DMS114 treated with DMSO at 0.1 percent for 48 hours (cell line): Measurements from ENCODE around the gene UTF1.

Experiments used
- DNase-seq: peaks from one replicate; lab custom pipeline; 2025; ENCODE audit not compliant: unreplicated experiment; lab: John Stamatoyannopoulos, UW

Gene UTF1

DNA sequence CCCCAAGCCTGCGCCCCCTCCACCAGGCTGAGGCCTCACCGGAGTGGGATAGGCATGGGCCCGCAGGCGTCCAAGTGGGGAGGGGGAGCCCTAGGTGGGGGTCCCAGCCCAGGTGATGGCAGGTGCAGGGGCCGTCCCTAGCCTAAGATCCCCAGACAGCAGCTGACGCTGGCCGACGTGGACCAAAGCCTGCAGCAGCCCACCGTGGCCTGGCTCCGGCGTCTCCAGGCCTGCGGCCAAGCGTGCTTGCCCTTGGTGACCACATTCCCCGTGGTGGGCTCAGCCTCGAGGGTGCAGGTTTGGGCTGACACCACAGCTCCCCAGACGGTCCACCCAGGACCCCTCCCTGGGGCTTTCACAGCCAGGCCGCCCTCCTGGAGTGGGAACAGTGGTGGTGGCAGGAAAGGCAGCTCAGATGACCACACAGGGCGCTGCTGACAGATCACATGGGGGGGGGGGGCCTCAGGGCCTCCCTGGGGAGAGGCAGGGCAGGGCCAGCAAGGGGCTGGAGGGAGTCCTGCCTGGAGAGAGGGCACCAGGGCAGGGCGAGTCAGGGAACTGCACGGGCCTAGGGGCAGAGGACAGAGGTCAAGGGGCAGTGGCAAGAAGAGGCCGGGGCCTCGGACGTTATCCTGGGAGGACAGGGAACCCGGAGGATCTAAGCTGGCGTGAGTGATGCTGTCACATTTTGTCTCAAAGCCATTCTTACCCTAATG lies 47.4 kb downstream of the UTF1 start:
- DNase-seq = no peak

DNA sequence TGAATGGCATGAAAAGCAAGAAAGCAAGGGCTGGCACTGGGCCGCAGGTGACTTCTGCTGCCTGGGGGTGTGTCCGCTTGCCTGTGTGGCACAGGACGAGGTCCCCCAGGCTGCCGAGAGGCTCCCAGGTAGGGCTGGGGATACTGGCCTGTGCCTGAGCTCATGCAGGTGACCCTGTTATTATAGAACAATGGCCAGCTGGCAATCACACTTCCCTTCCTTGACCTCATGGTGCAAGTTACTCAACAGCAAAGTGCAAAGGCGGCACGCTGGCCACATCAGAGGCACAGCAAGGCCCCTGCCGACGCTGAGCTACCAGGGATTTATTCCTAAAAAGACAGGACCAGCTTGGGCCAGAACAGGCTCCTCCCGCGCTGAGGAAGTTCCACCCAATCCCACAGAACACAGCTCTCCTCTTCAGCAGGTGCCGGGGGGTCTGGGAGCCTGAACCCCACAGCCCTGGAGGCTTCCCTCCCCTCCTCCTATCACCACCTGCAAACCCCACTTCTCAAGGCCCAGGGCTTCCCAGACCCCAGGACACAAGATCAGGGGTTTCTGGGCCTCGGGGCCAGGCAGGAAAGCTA lies 48.1 kb downstream of the UTF1 start:
- DNase-seq = no peak

DNA sequence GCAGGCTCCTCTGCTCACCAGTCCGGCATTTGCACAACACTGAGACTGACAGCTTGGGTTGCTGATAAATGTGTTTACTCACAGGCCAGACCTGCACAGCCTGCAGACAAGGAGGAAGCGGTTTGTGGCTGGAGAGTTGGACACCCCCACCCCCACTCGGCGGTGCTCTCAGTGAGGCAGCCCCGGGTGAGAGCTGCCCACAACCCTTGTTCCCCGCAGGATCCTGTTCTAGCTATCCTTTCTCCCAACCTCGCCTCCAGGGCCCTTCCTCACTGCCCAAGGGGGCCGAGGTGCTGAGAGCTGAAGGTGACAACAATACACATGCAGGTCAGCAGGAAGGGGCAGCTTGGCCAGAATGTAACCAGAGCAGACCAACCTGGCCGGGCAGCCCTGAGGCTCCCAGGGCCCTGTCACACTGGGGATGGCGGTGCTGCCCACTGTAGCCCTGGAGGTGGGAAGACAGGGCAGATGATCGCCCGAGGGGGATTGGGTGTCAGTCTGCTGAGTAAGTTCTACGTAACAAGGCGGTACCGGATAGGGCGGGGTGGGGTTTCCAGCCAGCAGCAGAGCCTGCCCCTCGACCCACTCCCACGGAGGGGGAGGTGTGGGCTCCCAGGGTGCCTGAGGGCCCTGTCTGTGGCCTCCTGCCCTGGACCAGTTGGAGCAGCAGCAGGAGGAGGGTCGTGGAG lies 48.7 kb downstream of the UTF1 start:
- DNase-seq = no peak

DNA sequence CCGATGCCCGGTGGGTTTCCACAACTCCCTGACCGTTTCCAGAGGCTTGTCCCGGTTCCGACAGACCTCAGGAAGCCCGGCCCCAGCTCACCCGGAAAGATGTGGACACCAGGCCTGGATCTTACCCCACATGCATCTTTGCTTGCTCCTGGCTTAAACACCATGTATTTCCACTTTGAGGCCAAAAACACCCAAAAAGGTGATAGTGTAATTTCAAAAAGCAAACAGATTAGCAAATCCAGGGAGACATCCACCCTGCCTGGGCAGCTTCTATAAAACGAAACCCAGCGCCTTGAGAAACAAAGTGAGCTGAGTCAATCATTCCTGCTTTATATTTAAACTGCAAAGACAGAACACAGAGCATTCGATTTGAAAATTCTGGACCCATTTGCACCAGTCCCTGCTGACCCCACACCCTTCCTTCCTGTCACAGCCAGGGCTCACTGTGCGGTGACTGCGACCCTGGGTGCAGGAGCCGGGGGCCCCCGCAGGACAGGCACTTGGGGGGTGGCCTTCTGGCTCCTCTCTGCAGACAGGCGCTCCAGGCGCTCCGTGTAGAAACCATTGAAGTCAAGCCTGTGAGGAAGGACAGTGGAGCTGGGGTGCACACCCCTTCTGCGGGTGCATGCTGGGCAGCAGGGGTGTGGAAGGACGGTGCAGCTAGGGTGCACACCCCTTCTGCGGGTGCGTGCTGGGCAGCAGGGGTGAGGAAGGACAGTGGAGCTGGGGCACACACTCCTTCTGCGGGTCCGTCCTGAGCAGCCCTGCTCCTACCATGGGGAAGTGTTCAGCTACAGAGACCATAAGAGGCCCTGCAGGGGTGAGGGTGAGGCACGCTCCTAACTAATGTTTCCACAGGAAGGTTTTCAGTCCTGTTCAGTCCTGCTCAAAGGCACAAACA lies 49.6 kb downstream of the UTF1 start:
- no peak for DNase-seq

DNA sequence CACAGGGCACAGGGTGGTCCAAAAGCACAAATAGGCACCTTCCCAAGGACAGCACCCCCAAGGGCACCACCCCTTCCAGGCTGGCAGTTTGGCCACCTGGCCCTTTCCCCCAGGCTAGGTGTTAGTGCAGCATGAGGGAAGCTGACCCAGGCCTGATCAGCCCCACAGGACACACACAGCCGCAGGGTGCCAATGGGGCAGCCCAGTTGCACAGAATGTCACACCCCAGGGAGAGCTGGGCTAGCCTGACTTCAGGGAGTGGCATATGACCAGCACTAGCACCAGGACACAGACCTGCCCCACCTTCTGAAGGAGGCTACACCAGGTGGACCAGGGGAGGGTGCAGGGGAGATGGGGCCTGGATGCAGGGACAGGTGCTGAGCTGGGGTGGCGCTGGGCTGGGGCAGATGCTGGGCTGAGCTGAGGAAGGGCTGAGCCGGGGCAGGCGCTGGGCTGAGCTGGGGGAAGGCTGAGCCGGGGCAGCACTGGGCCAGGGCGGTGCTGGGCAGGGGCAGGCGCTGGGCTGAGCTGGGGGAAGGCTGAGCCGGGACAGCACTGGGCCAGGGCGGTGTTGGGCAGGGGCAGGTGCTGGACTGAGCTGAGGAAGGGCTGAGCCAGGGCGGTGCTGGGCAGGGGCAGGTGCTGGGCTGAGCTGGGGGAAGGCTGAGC lies 50.5 kb downstream of the UTF1 start:
- no peak for DNase-seq

DNA sequence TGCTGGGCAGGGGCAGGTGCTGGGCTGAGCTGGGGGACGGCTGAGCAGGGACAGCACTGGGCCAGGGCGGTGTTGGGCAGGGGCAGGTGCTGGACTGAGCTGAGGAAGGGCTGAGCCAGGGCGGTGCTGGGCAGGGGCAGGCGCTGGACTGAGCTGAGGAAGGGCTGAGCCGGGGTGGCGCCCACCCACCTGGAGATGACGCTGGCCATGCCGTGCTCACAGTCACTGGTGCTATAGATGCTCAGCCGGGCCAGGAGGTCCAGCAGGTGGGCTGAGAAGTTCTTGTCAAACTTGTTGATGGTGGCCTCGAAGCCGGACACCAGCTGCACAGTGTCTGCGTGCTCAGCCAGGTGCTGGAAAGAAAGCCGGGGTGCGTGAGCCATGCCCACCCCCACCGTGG lies 51.1 kb downstream of the UTF1 start:
- DNase-seq = no peak
